Head of caudate nucleus (tissue), 42 donors: ENCODE results near the gene CRIM1.
A peak's percentile ranks its signal among the peaks of the same experiment; 100 is the strongest.

Source experiments
- DNase-seq, 42 donors: peaks; one replicate each; pipeline versions ENCODE4 v3.0.0 to v3.0.0-alpha.2; 2020 to 2021; ENCODE audit warnings: mixed read lengths in 7 of 42
- intact Hi-C: fragments of 100-400 bp; cut with DNase I; formaldehyde crosslinking; loops from one replicate; pipeline ENCODE4 v1.15.0; 2022

Gene CRIM1

GRCh38 chr2:36574560-36574959 is 219.0 kb downstream of the CRIM1 start:
- DNase-seq: no peak
- intact Hi-C loops: no loop called here

GRCh38 chr2:36577884-36578283 is 222.3 kb downstream of the CRIM1 start:
- DNase-seq: no peak
- intact Hi-C loops: no loop called here

- DNase-seq: peak in 4 of 42 donors; percentile 16 to 51 (median 38)
- intact Hi-C loops: no loop called here
Measured at GRCh38 chr2:36578343-36579296, 223.0 kb downstream of the CRIM1 start.

GRCh38 chr2:36579297-36579664 is 223.7 kb downstream of the CRIM1 start:
- intact Hi-C loops: no loop called here
- no peak for DNase-seq

- no peak for DNase-seq
- intact Hi-C loops: no loop called here
Measured at GRCh38 chr2:36582538-36582937, 227.0 kb downstream of the CRIM1 start.

- no peak for DNase-seq
- intact Hi-C loops: no loop called here
Measured at GRCh38 chr2:36582951-36583350, 227.4 kb downstream of the CRIM1 start.

GRCh38 chr2:36584148-36584794 is 228.7 kb downstream of the CRIM1 start:
- intact Hi-C loops: no loop called here
- DNase-seq: no peak

- intact Hi-C loops: no loop called here
- DNase-seq: no peak
Measured at GRCh38 chr2:36586672-36587071, 231.1 kb downstream of the CRIM1 start.

GRCh38 chr2:36587101-36587500 is 231.5 kb downstream of the CRIM1 start:
- intact Hi-C loops: no loop called here
- no peak for DNase-seq

GRCh38 chr2:36587556-36587955 is 232.0 kb downstream of the CRIM1 start:
- DNase-seq: no peak
- intact Hi-C loops: no loop called here

- intact Hi-C loops: no loop called here
- no peak for DNase-seq
Measured at GRCh38 chr2:36589230-36589630, 233.7 kb downstream of the CRIM1 start.

GRCh38 chr2:36594849-36595248 is 239.3 kb downstream of the CRIM1 start:
- intact Hi-C loops: no loop called here
- no peak for DNase-seq

GRCh38 chr2:36596397-36596796 is 240.8 kb downstream of the CRIM1 start:
- intact Hi-C loops: no loop called here
- DNase-seq: no peak

GRCh38 chr2:36597003-36597531 is 241.5 kb downstream of the CRIM1 start:
- peak in 4 of 42 donors; percentile 6 to 27 (median 20) for DNase-seq
- intact Hi-C loops: no loop called here

GRCh38 chr2:36597532-36598377 is 242.2 kb downstream of the CRIM1 start, which contains the start of gene FEZ2:
Gene FEZ2 (minus strand): TSS chr2:36598168. CDS start chr2:36598142, 26 bp downstream.
- peak; percentile 39 to 89 (median 78) for DNase-seq

More at GRCh38 chr2:36597532-36598377, 242.2 kb downstream of the CRIM1 start, which contains the start of gene FEZ2:
- intact Hi-C loops: no loop called here
